AG04450 (cell line): ENCODE results near the gene B3GNT5. TPM values are rescaled to one million over a fixed set of nuclear protein-coding genes. Genes with fewer than 3 reads are reported as not detected.

Experiments used
- CTCF ChIA-PET: fragments of 300-600, 350-600 bp; formaldehyde crosslinking; extraction: SDS; loops from one replicate; lab custom pipeline; 2022; ENCODE audit warnings: antibody characterized with exemption, inconsistent platforms; lab: Charles Lee
- POLR2A ChIA-PET: fragments of 350-600 bp; formaldehyde crosslinking; extraction: SDS; loops from one replicate; lab custom pipeline; 2021; ENCODE audit warnings: antibody characterized with exemption, inconsistent platforms; lab: Yijun Ruan, JAX
- DNase-seq: peaks from one replicate; pipeline ENCODE4 v3.0.0-alpha.2; 2011; ENCODE audit warnings: low read depth, low spot score
- H3K27ac ChIP-seq: one replicate; pipeline ENCODE4 v1.5.1; 2012; ENCODE audit warnings: low read depth, low read length, control low read depth
- H3K27me3 ChIP-seq: one replicate; pipeline ENCODE4 v1.6.0; 2012; ENCODE audit warnings: low read length; ENCODE audit not compliant: control insufficient read depth, insufficient read depth
- H3K4me3 ChIP-seq: 2 replicates; pipeline ENCODE4 v1.5.1; 2011; ENCODE audit warnings: mild to moderate bottlenecking, low read depth, low read length, control low read depth
- H3K9me3 ChIP-seq: 2 replicates; pipeline ENCODE4 v1.5.1; 2012; ENCODE audit warnings: low read length; ENCODE audit not compliant: control insufficient read depth, insufficient read depth
- polyA plus RNA-seq: library from polyadenylated mRNA; depleted of rRNA; stranded (reverse); fragments of >200 nt; gene quantifications from 2 replicates; pipeline ENCODE4 v1.2.3, GENCODE V29; 2011
- TF ChIP-seq, protein P1 (sequence below): IDR thresholded peaks from 2 replicates; pipeline ENCODE4 v1.5.1; 2011; ENCODE audit warnings: low read depth, low read length, control low read depth, inconsistent platforms

Gene B3GNT5
- polyA plus RNA-seq, 1 experiment = 2.9 TPM

GRCh38 chr3:183265157-183265642 lies 12.1 kb downstream of the B3GNT5 start:
- DNase-seq = no peak
- CTCF ChIA-PET = interaction anchor here (0.8 kb wide), 1 partner anchor 81 kb away, joined by 3 read pairs; no protein-coding TSS in a partner anchor
- Histone ChIP-seq H3K4me3 (no peak overlapping the region), H3K27ac (no peak overlapping the region), H3K9me3 (no peaks in the 10 kb centered on the region), H3K27me3 (no peaks in the 10 kb centered on the region)
- POLR2A ChIA-PET = no interaction called here
- TF ChIP-seq, protein P1, sequence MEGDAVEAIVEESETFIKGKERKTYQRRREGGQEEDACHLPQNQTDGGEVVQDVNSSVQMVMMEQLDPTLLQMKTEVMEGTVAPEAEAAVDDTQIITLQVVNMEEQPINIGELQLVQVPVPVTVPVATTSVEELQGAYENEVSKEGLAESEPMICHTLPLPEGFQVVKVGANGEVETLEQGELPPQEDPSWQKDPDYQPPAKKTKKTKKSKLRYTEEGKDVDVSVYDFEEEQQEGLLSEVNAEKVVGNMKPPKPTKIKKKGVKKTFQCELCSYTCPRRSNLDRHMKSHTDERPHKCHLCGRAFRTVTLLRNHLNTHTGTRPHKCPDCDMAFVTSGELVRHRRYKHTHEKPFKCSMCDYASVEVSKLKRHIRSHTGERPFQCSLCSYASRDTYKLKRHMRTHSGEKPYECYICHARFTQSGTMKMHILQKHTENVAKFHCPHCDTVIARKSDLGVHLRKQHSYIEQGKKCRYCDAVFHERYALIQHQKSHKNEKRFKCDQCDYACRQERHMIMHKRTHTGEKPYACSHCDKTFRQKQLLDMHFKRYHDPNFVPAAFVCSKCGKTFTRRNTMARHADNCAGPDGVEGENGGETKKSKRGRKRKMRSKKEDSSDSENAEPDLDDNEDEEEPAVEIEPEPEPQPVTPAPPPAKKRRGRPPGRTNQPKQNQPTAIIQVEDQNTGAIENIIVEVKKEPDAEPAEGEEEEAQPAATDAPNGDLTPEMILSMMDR = no peak

DNA sequence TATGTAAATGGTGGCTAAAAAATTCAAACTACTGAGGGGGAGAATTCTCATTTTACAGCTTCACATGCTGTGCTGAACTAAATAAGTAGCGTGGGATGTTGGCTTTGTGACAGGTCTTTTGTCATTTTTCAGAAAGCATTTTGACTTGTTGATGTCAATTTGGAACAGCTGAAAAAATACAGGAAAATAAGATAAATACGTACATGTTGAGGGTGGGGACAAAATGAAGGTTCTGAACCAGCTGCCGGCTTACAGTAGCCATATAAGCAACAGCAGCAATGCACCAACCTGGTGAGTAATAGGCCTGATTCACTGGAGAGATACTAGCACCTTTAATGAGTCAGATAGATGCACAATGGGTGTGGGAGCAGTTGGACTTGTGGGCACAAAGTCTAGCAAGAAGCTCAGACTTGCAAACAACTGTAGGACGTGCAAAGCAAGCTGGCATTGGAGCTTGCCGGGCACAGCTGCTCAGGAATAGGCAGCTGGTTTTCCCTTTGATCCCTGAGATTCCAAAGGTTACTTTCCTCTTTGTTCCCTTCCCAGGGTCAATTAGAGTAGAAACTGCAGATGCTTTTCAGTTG lies 12.9 kb downstream of the B3GNT5 start:
- TF ChIP-seq, protein P1 = no peak
- Histone ChIP-seq H3K27ac (no peak overlapping the region), H3K4me3 (no peak overlapping the region), H3K27me3 (no peaks in the 10 kb centered on the region), H3K9me3 (no peaks in the 10 kb centered on the region)
- ChIA-PET CTCF (interaction anchor here (0.6 to 0.8 kb wide), 2 partner anchors 18 to 81 kb away, joined by 3 to 4 read pairs; no protein-coding TSS in a partner anchor), POLR2A (no interaction called here)
- DNase-seq = peak; percentile 10

DNA sequence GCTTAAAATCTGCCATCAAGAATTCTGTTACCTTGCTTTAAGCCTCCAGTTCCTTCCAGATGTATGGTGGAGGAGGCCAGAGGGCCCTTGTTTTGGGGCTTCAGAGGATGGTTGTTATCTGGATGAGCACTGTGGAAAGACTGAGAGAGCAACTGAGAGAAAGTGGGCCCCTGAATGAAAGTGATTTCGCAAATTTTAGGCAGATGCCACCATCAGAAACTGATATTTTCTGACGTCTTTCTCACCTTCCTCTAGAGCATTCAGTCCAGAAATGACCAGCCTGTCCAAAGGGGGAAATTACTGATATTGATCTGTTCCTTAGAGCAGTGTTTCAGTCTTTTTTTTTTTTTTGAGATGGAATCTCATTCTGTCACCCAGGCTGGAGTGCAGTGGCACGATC lies 13.4 kb downstream of the B3GNT5 start:
- H3K27me3 ChIP-seq = no peaks in the 10 kb centered on the region
- CTCF ChIA-PET = no interaction called here
- TF ChIP-seq, protein P1 = no peak
- H3K9me3 ChIP-seq = no peaks in the 10 kb centered on the region
- no peak for DNase-seq
- H3K4me3 ChIP-seq = no peak overlapping the region
- POLR2A ChIA-PET = no interaction called here
- no peak overlapping the region for H3K27ac ChIP-seq

DNA sequence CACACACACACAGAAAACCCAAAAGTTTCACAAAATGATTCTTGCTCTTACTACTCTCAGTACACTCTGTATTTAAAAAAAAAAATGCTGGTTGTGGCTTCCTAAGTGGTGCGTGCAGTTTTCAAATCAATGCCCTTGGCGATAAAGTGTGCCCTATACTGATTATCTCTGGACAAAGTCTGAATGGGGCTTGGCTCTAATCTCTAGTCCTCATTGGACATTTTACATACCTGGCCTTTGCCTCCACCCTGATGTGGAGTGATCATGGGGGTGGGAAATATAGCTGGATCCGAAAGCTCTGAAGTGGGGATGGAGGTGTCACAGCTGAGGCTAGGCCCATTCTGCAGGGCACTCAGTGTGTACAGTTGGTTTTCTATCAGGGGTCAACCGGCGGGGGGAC lies 14.1 kb downstream of the B3GNT5 start:
- DNase-seq = no peak
- Histone ChIP-seq H3K4me3 (no peak overlapping the region), H3K27me3 (no peaks in the 10 kb centered on the region), H3K9me3 (no peaks in the 10 kb centered on the region), H3K27ac (no peak overlapping the region)
- TF ChIP-seq, protein P1 = no peak
- ChIA-PET POLR2A (no interaction called here), CTCF (no interaction called here)

DNA sequence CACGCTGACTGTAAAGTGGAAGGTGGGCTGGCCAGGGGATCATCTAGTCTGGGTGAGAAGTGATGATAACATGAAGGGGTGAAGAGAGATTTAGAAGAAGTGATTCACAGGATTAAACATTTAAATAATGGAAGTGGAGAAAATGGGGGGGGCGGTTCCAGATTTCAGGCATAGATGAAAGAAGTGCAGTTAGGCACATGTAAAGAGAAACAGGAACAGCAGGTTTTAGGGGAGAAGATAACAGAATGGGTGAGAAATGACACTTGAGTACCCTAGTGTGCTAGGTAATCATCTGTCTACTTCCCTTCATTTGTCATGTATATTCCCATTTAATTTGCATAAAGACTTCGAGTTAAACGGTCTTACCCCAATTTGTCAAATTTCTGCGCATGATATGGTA lies 15.3 kb downstream of the B3GNT5 start:
- H3K9me3 ChIP-seq = no peaks in the 10 kb centered on the region
- H3K4me3 ChIP-seq = no peak overlapping the region
- H3K27me3 ChIP-seq = no peaks in the 10 kb centered on the region
- ChIA-PET POLR2A (no interaction called here), CTCF (interaction anchor here (0.6 kb wide), 1 partner anchor 90 kb away, joined by 3 read pairs; no protein-coding TSS in a partner anchor)
- DNase-seq = no peak
- no peak overlapping the region for H3K27ac ChIP-seq
- TF ChIP-seq, protein P1 = no peak
